Activated gamma-delta T cell treated with Interleukin-2 at 50 U/mL for 16 hours (primary cell): ENCODE data around the gene NUDT14.

Experiments
- DNase-seq: peaks from one replicate; pipeline ENCODE4 v3.0.0-alpha.2; 2020

Gene NUDT14

GRCh38 chr14:105196265-105196960, 15.3 kb upstream of the NUDT14 start:
- DNase-seq = no peak

- DNase-seq = no peak
Measured at GRCh38 chr14:105195522-105196264, 14.6 kb upstream of the NUDT14 start.

- DNase-seq = no peak
Measured at GRCh38 chr14:105195051-105195450, 13.9 kb upstream of the NUDT14 start.

- no peak for DNase-seq
Measured at GRCh38 chr14:105193916-105194782, 13.0 kb upstream of the NUDT14 start.

- peak; percentile 28 for DNase-seq
Measured at GRCh38 chr14:105192866-105193731, 12.0 kb upstream of the NUDT14 start.

GRCh38 chr14:105187935-105188524, 6.9 kb upstream of the NUDT14 start:
- DNase-seq = no peak

- DNase-seq = no peak
Measured at GRCh38 chr14:105187116-105187515, 6.0 kb upstream of the NUDT14 start.

GRCh38 chr14:105185973-105186372, 4.9 kb upstream of the NUDT14 start:
- DNase-seq = no peak

- no peak for DNase-seq
Measured at GRCh38 chr14:105185001-105185400, 3.9 kb upstream of the NUDT14 start.

- DNase-seq = no peak
Measured at GRCh38 chr14:105184461-105184860, 3.3 kb upstream of the NUDT14 start.

GRCh38 chr14:105182296-105183020, 1.3 kb upstream of the NUDT14 start:
- DNase-seq = no peak

GRCh38 chr14:105181549-105182295, 610 bp upstream of the NUDT14 start:
- no peak for DNase-seq

GRCh38 chr14:105179191-105179590, 1.9 kb downstream of the NUDT14 start:
- DNase-seq = no peak

GRCh38 chr14:105178868-105179140, 2.3 kb downstream of the NUDT14 start:
- no peak for DNase-seq

GRCh38 chr14:105178069-105178867, 2.8 kb downstream of the NUDT14 start:
- DNase-seq = no peak

GRCh38 chr14:105177082-105177481, 4.0 kb downstream of the NUDT14 start:
- no peak for DNase-seq

- DNase-seq = no peak
Measured at GRCh38 chr14:105176513-105176912, 4.6 kb downstream of the NUDT14 start.

GRCh38 chr14:105173901-105174894, 6.9 kb downstream of the NUDT14 start:
- peak; percentile 56 for DNase-seq

- DNase-seq = no peak
Measured at GRCh38 chr14:105173145-105173544, 8.0 kb downstream of the NUDT14 start.
